Kidney epithelial cell (primary cell): Measurements from ENCODE around the gene GTF2A1L. TPM values are rescaled to one million over a fixed set of nuclear protein-coding genes. Genes with fewer than 3 reads are reported as not detected.
"Not testable (repeated sequence)": the region's sequence is repeated elsewhere in the genome, so short reads cannot be mapped to it uniquely, and the experiment has no call there.

Experiments
- DNase-seq: peaks from one replicate; pipeline ENCODE4 v3.0.0-alpha.2; 2010; ENCODE audit warnings: low read depth
- H3K27me3 ChIP-seq: 2 replicates; pipeline ENCODE4 v1.6.0; 2011; ENCODE audit warnings: low read length; ENCODE audit not compliant: control insufficient read depth, insufficient read depth
- H3K36me3 ChIP-seq: 2 replicates; pipeline ENCODE4 v1.5.1; 2011; ENCODE audit warnings: low read length; ENCODE audit not compliant: control insufficient read depth, insufficient read depth
- H3K4me3 ChIP-seq: 2 replicates; pipeline ENCODE4 v1.5.1; 2011; ENCODE audit warnings: low read depth, mild to moderate bottlenecking, control low read depth, low read length
- CTCF ChIP-seq: IDR thresholded peaks from 2 replicates; pipeline ENCODE4 v1.5.1; 2011; ENCODE audit warnings: mild to moderate bottlenecking, moderate library complexity, low read length, control low read depth, inconsistent platforms; ENCODE audit not compliant: insufficient read depth, poor library complexity, severe bottlenecking
- total RNA-seq: library from RNA; depleted of rRNA; stranded (reverse); fragments of >200 nt; gene quantifications from 2 replicates; pipeline ENCODE4 v1.2.3, GENCODE V29; 2015

The GTF2A1L gene
- total RNA-seq, 1 donor from 2014 or later, result 0.67 TPM

GRCh38 chr2:48694149-48694548 is 76.5 kb downstream of the GTF2A1L start:
- no peak overlapping the region for H3K4me3 ChIP-seq
- DNase-seq, result peak; percentile 39
- no peaks in the 10 kb centered on the region for H3K36me3 ChIP-seq

GRCh38 chr2:48695991-48696390 is 78.3 kb downstream of the GTF2A1L start:
- H3K27me3 ChIP-seq, result no peaks in the 10 kb centered on the region
- no peak for TF ChIP-seq CTCF
- H3K36me3 ChIP-seq, result no peaks in the 10 kb centered on the region
- H3K4me3 ChIP-seq, result no peak overlapping the region
- no peak for DNase-seq

More at GRCh38 chr2:48694149-48694548, 76.5 kb downstream of the GTF2A1L start:
- H3K27me3 ChIP-seq, result no peaks in the 10 kb centered on the region
- TF ChIP-seq CTCF, result no peak

- DNase-seq, result no peak
- Histone ChIP-seq H3K4me3 (no peak overlapping the region), H3K36me3 (no peaks in the 10 kb centered on the region), H3K27me3 (no peaks in the 10 kb centered on the region)
- no peak for TF ChIP-seq CTCF
Measured at GRCh38 chr2:48696881-48697280, 79.2 kb downstream of the GTF2A1L start.

- no peak for DNase-seq
- Histone ChIP-seq H3K27me3 (no peaks in the 10 kb centered on the region), H3K36me3 (no peaks in the 10 kb centered on the region), H3K4me3 (no peak overlapping the region)
- TF ChIP-seq CTCF, result no peak
Measured at GRCh38 chr2:48699348-48699930, 81.8 kb downstream of the GTF2A1L start.

- not testable (repeated sequence) for H3K36me3 ChIP-seq, DNase-seq, H3K4me3 ChIP-seq, H3K27me3 ChIP-seq
Measured at GRCh38 chr2:48703621-48704020, 86.0 kb downstream of the GTF2A1L start.

- no peak for DNase-seq
- no peak for TF ChIP-seq CTCF
- Histone ChIP-seq H3K36me3 (no peaks in the 10 kb centered on the region), H3K4me3 (no peak overlapping the region), H3K27me3 (no peaks in the 10 kb centered on the region)
Measured at GRCh38 chr2:48707466-48707865, 89.8 kb downstream of the GTF2A1L start.
